GM19025 (cell line): Measurements from ENCODE around the gene ATF4.

Experiments used
- ATAC-seq: cut with Tn5 transposase; IDR thresholded peaks from one replicate; pipeline ENCODE4 v1.9.1; 2021; ENCODE audit warnings: mild to moderate bottlenecking, low read depth, moderate library complexity; ENCODE audit not compliant: unreplicated experiment

ATF4 gene

DNA sequence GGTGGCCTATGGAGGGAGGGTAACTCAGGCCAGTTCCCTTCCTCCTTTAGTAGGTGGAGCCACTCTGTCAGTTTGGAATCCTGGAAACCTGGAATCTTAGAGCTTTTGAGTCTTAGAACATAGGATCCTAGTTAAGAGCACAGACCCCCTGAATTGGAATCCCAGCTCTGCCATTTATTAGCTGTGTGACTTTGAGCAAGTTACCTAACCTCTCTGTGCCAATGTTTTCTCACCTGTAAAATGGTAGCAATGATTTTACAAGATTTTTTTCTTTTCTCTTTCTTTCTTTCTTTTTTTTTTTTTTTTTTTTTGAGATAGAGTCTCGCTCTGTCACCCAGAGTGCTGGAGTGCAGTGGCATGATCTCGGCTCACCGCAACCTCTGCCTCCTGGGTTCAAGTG, 33.1 kb downstream of the ATF4 start:
- ATAC-seq = no peak

DNA sequence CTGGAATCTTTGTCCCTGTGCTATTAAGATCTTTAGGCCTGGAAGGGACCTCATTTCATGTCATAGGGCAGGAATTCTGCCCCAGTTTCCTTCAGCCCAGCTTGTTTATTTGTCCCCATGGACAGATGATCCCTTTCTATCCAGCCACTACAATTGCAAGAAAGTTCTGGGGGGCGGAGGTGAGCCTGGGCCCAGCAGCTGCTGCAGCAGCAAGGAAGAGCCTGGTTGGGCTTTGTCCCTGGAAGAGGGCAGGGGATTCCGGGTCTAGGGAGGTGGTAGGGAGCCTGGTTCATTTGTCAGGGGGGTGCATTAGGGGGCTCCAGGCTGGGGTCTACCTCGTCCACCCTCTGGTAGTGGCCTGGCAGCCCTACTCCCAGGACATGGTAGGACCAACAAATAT, 33.8 kb downstream of the ATF4 start:
- ATAC-seq = no peak

DNA sequence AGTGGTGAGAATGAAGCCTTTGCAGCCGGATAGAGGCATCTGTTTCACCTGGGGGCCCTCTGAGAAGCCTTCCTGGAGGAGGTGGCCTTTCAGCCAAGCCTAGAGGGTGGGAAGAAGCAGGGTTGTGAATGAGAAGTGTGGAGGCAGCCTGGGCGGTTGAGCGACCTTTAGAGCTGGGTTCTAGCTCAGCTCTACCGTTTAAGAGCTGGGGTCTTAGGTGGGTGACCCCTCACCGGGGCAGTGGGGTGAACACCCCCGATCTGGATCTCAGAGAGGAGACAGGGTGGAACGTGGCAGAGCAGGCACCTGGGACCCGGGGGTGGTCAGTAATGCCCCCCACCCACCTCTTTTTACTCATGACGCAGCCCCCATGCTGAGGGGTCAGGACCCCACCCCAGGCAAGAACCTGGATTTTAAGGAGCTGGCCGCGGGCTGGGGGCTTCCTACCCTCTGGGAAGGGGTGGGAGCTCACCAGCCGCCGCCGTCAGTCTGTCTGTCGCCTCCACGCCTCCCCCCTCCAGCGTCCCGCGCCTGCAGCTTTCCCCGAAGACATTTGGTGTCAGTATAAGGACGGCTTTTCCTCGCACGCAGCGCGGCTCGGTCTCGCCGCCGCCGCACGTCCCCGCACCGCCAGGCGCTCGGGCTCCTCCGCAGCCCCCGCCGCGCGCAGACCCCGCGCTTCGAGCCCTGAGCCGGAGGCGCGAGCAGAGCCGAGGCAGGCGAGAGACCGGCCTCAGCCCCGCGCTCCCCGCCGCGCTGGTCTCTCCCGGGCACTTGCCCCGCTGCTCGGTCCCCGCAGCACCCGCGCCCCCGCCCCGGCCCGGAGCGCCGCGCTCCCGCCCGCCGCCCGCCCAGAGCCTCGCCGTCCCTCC, 36.8 kb downstream of the ATF4 start:
- no peak for ATAC-seq

- ATAC-seq = no peak
Observed at GRCh38 chr22:39558254-39558727, 37.9 kb downstream of the ATF4 start.

DNA sequence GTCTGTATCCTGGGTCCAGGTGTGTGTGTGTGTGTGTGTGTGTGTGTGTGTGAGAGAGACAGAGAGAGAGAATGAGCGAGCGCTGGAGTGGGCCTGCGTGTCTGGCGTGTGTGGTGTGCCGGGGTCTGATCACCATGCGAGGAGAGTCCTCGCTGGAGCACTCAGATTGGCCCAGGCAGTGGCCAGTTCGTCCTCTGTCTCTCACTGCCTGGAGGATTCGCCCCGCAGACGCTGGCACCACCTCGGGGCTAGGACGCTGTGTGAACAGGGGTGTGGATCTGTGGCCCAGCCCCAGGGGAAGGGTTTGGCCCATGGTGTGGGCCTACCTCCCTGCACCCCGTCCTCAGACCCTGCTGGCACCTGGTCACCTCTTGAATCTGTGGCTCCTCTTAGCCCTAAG, 38.6 kb downstream of the ATF4 start:
- no peak for ATAC-seq

DNA sequence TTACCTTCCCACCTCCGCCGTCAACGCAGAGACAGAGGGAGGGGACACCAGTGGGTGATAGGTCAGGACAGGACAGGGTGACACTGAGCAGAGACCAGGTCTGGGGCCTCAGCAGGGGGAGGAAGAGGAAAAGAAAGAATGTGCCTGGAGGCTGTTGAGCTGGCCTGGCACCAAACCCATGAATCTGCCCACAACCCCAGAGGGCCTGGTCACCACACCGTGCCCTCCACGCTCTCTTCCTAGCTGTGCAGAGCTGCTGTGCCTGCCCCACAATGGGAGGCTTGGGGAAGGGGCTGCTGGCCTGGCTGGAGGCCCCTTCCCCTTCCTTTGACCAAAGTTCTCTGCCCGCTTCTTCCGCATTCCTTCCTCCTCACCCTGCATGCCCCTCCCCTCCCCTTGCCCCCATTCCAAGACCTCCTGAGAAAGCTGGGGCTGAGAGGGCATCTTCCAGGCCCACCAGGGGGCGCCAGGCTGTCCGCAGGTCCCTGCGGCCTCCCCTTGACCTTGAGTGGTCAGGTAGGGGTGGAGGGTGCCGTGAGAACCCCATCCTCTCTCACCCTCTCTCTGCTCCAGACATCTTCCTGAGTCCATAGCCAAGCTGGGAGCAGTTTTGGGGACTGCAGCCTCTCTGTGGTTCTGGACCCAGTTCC, 39.2 kb downstream of the ATF4 start:
- ATAC-seq = no peak

GRCh38 chr22:39560127-39560526, 39.8 kb downstream of the ATF4 start:
- no peak for ATAC-seq

GRCh38 chr22:39562839-39563489, 42.6 kb downstream of the ATF4 start:
- ATAC-seq = no peak

DNA sequence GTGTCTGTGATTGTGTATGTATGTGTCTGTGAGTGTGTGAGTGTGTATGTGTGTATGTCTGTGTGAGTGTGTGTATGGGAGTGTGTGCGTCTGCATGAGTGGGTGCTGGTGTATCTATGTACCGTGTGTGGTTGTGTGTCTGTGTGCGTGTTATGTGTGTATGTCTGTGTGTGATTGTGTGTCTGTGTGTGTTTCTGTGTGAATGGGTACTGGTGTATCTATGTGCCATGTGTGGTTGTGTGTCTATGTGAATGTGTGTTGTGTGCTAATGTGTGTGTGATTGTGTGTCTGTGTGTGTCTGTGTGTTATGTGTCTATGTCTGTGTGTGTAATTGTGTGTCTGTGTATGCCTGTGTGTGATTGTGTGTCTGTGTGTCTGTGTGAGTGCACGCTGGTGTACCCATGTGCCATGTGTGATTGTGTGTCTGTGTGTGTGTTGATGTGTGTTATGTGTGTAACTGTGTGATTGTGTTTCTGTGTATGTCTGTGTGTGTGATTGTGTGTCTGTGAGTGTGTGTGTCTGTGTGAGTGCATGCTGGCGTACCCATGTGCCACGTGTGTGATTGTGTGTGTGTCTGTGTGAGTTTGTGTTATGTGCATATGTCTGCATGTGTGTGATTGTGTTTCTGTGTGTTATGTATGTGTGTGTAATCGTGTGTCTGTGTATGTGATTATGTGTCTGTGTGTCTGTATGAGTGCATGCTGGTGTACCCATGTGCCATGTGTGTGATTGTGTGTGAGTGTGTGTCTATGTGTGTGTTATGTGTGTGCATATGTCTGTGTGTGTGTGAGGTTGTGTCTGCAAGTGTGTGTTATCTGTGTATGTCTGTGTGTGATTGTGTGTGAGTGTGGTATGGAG, 43.4 kb downstream of the ATF4 start:
- no peak for ATAC-seq

DNA sequence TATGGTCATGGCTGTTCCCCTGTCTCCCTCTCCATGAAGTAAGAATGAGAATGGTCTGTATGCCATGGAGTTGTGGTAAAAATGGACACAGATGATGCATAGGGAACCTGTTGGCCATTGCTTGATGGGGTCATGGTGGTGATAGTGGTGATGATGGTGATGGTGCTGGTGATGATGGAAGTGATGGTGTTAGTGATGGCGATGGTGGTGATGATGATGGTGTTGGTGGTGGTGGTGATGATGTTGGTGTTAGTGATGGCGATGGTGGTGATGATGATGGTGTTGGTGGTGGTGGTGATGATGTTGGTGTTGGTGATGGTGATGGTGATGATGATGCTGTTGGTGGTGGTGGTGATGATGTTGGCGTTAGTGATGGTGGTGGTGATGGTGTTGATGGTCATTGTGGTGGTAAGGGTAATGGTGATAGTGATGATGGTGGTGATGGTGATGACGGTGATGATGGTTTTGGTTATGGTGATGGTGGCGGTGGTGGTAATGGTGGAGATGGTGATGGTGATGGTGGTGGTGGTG, 45.1 kb downstream of the ATF4 start:
- no peak for ATAC-seq

GRCh38 chr22:39567135-39567946, 47.0 kb downstream of the ATF4 start:
- no peak for ATAC-seq

DNA sequence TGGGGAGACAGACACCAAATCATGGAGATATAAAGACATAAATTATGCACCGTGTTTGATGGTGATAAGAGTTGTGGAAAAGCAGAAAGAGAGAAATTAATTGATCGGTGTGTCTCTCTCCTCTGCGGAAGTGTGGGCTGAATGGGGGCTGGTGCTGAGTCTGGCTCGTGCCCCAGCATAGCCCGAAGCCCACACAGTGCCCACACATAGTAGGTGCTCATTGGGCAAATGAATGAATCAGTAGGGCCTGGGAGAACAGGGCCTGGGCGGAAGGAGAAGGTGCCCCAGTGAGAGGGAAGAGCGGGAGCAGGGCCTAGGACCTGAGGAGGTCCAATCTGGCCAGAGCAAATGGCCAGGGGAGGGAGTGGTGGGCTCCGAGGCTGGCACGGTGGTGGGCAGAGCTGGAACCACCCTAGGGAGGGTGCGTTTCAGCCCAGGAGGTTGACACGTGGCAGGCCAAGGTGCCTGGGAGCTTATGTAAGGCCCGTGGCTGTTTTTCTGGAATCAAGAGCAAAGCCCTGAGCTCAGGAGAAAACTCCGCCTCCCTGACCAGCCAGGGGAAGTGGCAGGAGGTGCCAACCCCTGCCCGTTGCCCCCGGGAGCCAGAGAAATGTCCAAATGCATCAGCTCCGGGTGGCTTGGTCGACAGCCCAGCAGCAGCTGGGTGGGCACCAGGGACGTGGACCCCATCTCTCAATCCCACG, 48.1 kb downstream of the ATF4 start:
- no peak for ATAC-seq

GRCh38 chr22:39569066-39569465, 48.7 kb downstream of the ATF4 start:
- ATAC-seq = no peak

- ATAC-seq = no peak
Observed at GRCh38 chr22:39570226-39570625, 49.9 kb downstream of the ATF4 start.

DNA sequence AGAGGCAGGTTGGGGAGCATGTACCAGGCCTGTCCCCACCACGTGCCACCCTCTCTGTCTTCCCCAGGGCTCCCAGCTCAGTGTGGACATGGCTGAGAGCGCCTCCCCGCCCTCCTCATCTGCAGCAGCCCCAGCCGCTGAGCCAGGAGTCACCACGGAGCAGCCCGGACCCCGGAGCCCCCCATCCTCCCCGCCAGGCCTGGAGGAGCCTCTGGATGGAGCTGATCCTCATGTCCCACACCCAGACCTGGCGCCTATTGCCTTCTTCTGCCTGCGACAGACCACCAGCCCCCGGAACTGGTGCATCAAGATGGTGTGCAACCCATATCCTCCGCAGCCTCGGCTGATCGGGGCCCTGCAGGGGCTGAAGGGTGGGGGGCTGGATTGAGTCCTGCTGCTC, 50.3 kb downstream of the ATF4 start, which contains the start of gene CACNA1I:
CACNA1I (plus strand) TSS at position 89 of the 400 bp plus-strand sequence; CDS start at position 89, 0 bp downstream.
- ATAC-seq = no peak

DNA sequence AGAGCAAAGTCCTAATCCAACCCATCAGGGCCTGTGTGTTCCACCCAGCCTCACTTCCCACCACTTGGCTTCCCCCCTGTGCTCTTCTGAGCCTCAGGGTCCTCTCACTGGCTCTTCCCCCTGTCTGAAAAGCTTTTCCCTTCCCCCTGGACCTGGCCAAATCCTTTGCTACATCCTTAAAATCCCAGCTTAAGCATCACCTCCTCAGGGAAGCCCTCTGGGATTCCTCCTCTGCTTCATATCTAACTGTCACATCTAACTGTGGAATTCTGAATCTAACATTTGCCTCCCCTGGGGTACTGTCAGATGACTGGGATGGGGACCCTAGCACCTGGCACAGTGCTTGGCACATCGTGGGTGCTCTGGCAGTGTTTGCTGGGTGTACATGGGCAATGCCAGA, 51.2 kb downstream of the ATF4 start:
- no peak for ATAC-seq
